ENCODE data around the gene PTPRN2. TPM values are rescaled to one million over a fixed set of nuclear protein-coding genes. Genes with fewer than 3 reads are reported as not detected.
"Not testable (repeated sequence)": the region's sequence is repeated elsewhere in the genome, so short reads cannot be mapped to it uniquely, and the experiment has no call there.

Gene PTPRN2
- total RNA-seq, 2 experiments from 2014 or later, result 7.0 to 7.2 TPM

- no peaks in the 10 kb centered on the region for H3K4me1 Mint-ChIP-seq (ENCODE audit: low read depth)
- POLR2A ChIA-PET, result no interaction called here
- no peak for ATAC-seq
- DNase-seq, result peak; percentile 12
- H3K9me3 Mint-ChIP-seq (ENCODE audit: insufficient read depth), result no peaks in the 10 kb centered on the region
- CTCF ChIA-PET, result no interaction called here
- H3K27me3 Mint-ChIP-seq (ENCODE audit: low read depth), result no peaks in the 10 kb centered on the region
- no peak overlapping the region for H3K4me3 Mint-ChIP-seq
- no peaks in the 10 kb centered on the region for H3K36me3 Mint-ChIP-seq (ENCODE audit: low read depth)
- no peak overlapping the region for H3K27ac Mint-ChIP-seq
Observed at GRCh38 chr7:158295966-158296797, 291.4 kb downstream of the PTPRN2 start.

- H3K27me3 Mint-ChIP-seq (ENCODE audit: low read depth); H3K4me3 Mint-ChIP-seq; CTCF ChIA-PET; H3K9me3 Mint-ChIP-seq (ENCODE audit: insufficient read depth); H3K36me3 Mint-ChIP-seq (ENCODE audit: low read depth); DNase-seq; H3K4me1 Mint-ChIP-seq (ENCODE audit: low read depth); H3K27ac Mint-ChIP-seq; ATAC-seq; POLR2A ChIA-PET: not testable (repeated sequence)
Observed at GRCh38 chr7:158294468-158295215, 293.0 kb downstream of the PTPRN2 start.

- H3K27me3 Mint-ChIP-seq (ENCODE audit: low read depth), result no peaks in the 10 kb centered on the region
- H3K36me3 Mint-ChIP-seq (ENCODE audit: low read depth), result no peaks in the 10 kb centered on the region
- no peak overlapping the region for H3K4me3 Mint-ChIP-seq
- peaks cover 9% of the 10 kb centered on the region for H3K9me3 Mint-ChIP-seq (ENCODE audit: insufficient read depth)
- DNase-seq, result no peak
- no peaks in the 10 kb centered on the region for H3K4me1 Mint-ChIP-seq (ENCODE audit: low read depth)
- POLR2A ChIA-PET, result no interaction called here
- H3K27ac Mint-ChIP-seq, result no peak overlapping the region
- CTCF ChIA-PET, result no interaction called here
- no peak for ATAC-seq
Observed at GRCh38 chr7:158292948-158293347, 294.7 kb downstream of the PTPRN2 start.

GRCh38 chr7:158291998-158292397 is 295.6 kb downstream of the PTPRN2 start:
- H3K36me3 Mint-ChIP-seq (ENCODE audit: low read depth), result no peaks in the 10 kb centered on the region
- ATAC-seq (no peak), DNase-seq (no peak)
- no peak overlapping the region for H3K27ac Mint-ChIP-seq
- H3K4me3 Mint-ChIP-seq, result no peak overlapping the region
- ChIA-PET CTCF (no interaction called here), POLR2A (no interaction called here)
- no peaks in the 10 kb centered on the region for H3K27me3 Mint-ChIP-seq (ENCODE audit: low read depth)
- peaks cover 14% of the 10 kb centered on the region for H3K9me3 Mint-ChIP-seq (ENCODE audit: insufficient read depth)
- no peaks in the 10 kb centered on the region for H3K4me1 Mint-ChIP-seq (ENCODE audit: low read depth)

GRCh38 chr7:158289761-158290523 is 297.7 kb downstream of the PTPRN2 start:
- Mint-ChIP-seq H3K36me3 (ENCODE audit: low read depth) (no peaks in the 10 kb centered on the region), H3K4me3 (no peak overlapping the region), H3K9me3 (ENCODE audit: insufficient read depth) (peaks cover 20% of the 10 kb centered on the region), H3K27me3 (ENCODE audit: low read depth) (no peaks in the 10 kb centered on the region), H3K27ac (no peak overlapping the region), H3K4me1 (ENCODE audit: low read depth) (no peaks in the 10 kb centered on the region)
- DNase-seq (no peak), ATAC-seq (no peak)
- POLR2A ChIA-PET, result no interaction called here
- CTCF ChIA-PET, result no interaction called here

- CTCF ChIA-PET, result no interaction called here
- ATAC-seq (no peak), DNase-seq (no peak)
Observed at GRCh38 chr7:158289231-158289630, 298.4 kb downstream of the PTPRN2 start.

GRCh38 chr7:158286210-158286609 is 301.4 kb downstream of the PTPRN2 start:
- DNase-seq, result no peak
- POLR2A ChIA-PET, result no interaction called here
- no peaks in the 10 kb centered on the region for H3K27me3 Mint-ChIP-seq (ENCODE audit: low read depth)
- CTCF ChIA-PET, result no interaction called here
- H3K4me3 Mint-ChIP-seq, result no peak overlapping the region
- no peaks in the 10 kb centered on the region for H3K36me3 Mint-ChIP-seq (ENCODE audit: low read depth)
- ATAC-seq, result no peak
- H3K9me3 Mint-ChIP-seq (ENCODE audit: insufficient read depth), result peaks cover 20% of the 10 kb centered on the region
- no peak overlapping the region for H3K27ac Mint-ChIP-seq
- H3K4me1 Mint-ChIP-seq (ENCODE audit: low read depth), result no peaks in the 10 kb centered on the region

More at GRCh38 chr7:158289231-158289630, 298.4 kb downstream of the PTPRN2 start:
- POLR2A ChIA-PET, result no interaction called here
- Mint-ChIP-seq H3K9me3 (ENCODE audit: insufficient read depth) (peaks cover 20% of the 10 kb centered on the region), H3K27me3 (ENCODE audit: low read depth) (no peaks in the 10 kb centered on the region), H3K36me3 (ENCODE audit: low read depth) (no peaks in the 10 kb centered on the region), H3K4me1 (ENCODE audit: low read depth) (no peaks in the 10 kb centered on the region), H3K4me3 (no peak overlapping the region), H3K27ac (no peak overlapping the region)

GRCh38 chr7:158285383-158285770 is 302.2 kb downstream of the PTPRN2 start:
- Mint-ChIP-seq H3K9me3 (ENCODE audit: insufficient read depth) (peaks cover 20% of the 10 kb centered on the region), H3K27me3 (ENCODE audit: low read depth) (no peaks in the 10 kb centered on the region), H3K4me1 (ENCODE audit: low read depth) (no peaks in the 10 kb centered on the region), H3K27ac (no peak overlapping the region), H3K4me3 (no peak overlapping the region), H3K36me3 (ENCODE audit: low read depth) (no peaks in the 10 kb centered on the region)
- ChIA-PET POLR2A (no interaction called here), CTCF (no interaction called here)
- ATAC-seq (no peak), DNase-seq (no peak)

GRCh38 chr7:158284617-158285382 is 302.8 kb downstream of the PTPRN2 start:
- Mint-ChIP-seq H3K9me3 (ENCODE audit: insufficient read depth) (peaks cover 20% of the 10 kb centered on the region), H3K27me3 (ENCODE audit: low read depth) (no peaks in the 10 kb centered on the region), H3K4me1 (ENCODE audit: low read depth) (no peaks in the 10 kb centered on the region), H3K27ac (no peak overlapping the region), H3K4me3 (no peak overlapping the region), H3K36me3 (ENCODE audit: low read depth) (no peaks in the 10 kb centered on the region)
- ATAC-seq, result no peak
- no peak for DNase-seq
- POLR2A ChIA-PET, result interaction anchor here (0.5 kb wide), 1 partner anchor 25 kb away, joined by 3 read pairs; no protein-coding TSS in a partner anchor
- CTCF ChIA-PET, result no interaction called here

- DNase-seq (no peak), ATAC-seq (no peak)
- H3K27me3 Mint-ChIP-seq (ENCODE audit: low read depth), result no peaks in the 10 kb centered on the region
- POLR2A ChIA-PET, result interaction anchor here (0.5 kb wide), 1 partner anchor 24 kb away, joined by 3 read pairs; no protein-coding TSS in a partner anchor
- H3K36me3 Mint-ChIP-seq (ENCODE audit: low read depth), result no peaks in the 10 kb centered on the region
- no peak overlapping the region for H3K4me3 Mint-ChIP-seq
- H3K4me1 Mint-ChIP-seq (ENCODE audit: low read depth), result no peaks in the 10 kb centered on the region
- H3K9me3 Mint-ChIP-seq (ENCODE audit: insufficient read depth), result peaks cover 14% of the 10 kb centered on the region
- CTCF ChIA-PET, result no interaction called here
- H3K27ac Mint-ChIP-seq, result no peak overlapping the region
Observed at GRCh38 chr7:158284121-158284520, 303.5 kb downstream of the PTPRN2 start.

GRCh38 chr7:158283016-158283974 is 304.3 kb downstream of the PTPRN2 start:
- no peak for DNase-seq
- Mint-ChIP-seq H3K27me3 (ENCODE audit: low read depth) (no peaks in the 10 kb centered on the region), H3K36me3 (ENCODE audit: low read depth) (no peaks in the 10 kb centered on the region), H3K4me1 (ENCODE audit: low read depth) (no peaks in the 10 kb centered on the region), H3K9me3 (ENCODE audit: insufficient read depth) (peaks cover 10% of the 10 kb centered on the region), H3K4me3 (no peak overlapping the region), H3K27ac (no peak overlapping the region)
- POLR2A ChIA-PET, result no interaction called here
- ATAC-seq, result no peak
- CTCF ChIA-PET, result no interaction called here

Measured in activated CD8-positive, alpha-beta T cell treated with anti-CD3 and anti-CD28 coated beads, Interleukin-2, amount 10 ng/mL, durations not matched to agents 7 days and 5 days (primary cell).